Panc1 (cell line): Measurements from ENCODE around the gene TRAF5.

Experiments used
- POLR2AphosphoS5 ChIP-seq: IDR thresholded peaks from 2 replicates; pipeline ENCODE4 v1.6.1; 2012; ENCODE audit warnings: mild to moderate bottlenecking, low read depth, low read length, moderate library complexity
- TF ChIP-seq, protein P1 (sequence below): fragments of 450-650 bp; IDR thresholded peaks from 2 replicates; pipeline ENCODE4 v1.5.1; 2017; ENCODE audit warnings: mild to moderate bottlenecking

DNA sequence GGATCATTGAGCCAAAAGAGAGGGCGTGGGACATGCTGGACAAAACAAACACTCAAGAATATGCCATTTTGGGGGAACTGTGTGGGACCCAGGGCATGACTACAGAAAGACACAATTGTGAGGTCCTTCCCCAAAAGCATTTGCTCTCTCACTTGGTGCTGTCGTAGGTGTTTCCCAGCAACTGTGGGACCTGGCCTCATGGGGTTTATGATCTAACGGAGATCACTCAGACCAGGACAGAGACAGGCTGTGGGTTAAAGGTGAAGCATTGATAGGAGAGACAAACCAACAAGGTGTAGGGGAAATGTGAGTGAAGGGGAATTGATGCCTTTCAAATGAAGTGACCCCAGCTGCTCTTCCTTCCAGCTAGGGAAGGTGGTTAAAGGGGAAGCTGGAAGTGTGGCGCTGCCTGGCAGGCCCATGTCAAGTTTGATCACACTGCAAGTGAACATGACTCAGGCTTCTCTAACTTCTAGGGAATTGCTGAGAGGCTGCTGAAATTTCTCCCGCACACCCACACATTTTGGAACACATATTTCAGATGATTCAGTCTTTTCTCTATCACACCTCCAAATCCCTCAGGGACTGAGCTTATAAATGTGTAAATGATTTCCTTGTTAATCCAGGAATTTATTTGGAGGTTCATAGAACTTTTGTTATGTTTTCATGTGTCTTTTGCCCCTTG is 30.2 kb downstream of the TRAF5 start:
- TF ChIP-seq, protein P1, sequence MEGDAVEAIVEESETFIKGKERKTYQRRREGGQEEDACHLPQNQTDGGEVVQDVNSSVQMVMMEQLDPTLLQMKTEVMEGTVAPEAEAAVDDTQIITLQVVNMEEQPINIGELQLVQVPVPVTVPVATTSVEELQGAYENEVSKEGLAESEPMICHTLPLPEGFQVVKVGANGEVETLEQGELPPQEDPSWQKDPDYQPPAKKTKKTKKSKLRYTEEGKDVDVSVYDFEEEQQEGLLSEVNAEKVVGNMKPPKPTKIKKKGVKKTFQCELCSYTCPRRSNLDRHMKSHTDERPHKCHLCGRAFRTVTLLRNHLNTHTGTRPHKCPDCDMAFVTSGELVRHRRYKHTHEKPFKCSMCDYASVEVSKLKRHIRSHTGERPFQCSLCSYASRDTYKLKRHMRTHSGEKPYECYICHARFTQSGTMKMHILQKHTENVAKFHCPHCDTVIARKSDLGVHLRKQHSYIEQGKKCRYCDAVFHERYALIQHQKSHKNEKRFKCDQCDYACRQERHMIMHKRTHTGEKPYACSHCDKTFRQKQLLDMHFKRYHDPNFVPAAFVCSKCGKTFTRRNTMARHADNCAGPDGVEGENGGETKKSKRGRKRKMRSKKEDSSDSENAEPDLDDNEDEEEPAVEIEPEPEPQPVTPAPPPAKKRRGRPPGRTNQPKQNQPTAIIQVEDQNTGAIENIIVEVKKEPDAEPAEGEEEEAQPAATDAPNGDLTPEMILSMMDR: no peak
- no peak for TF ChIP-seq POLR2AphosphoS5
